GM21381 (cell line): ENCODE data around the gene AMZ1.
"Not testable (repeated sequence)": the region's sequence is repeated elsewhere in the genome, so short reads cannot be mapped to it uniquely, and the experiment has no call there.

Experiments
- ATAC-seq: cut with Tn5 transposase; IDR thresholded peaks from one replicate; pipeline ENCODE4 v1.9.1; 2021; ENCODE audit warnings: mild to moderate bottlenecking, moderate library complexity; ENCODE audit not compliant: unreplicated experiment

AMZ1 gene

GRCh38 chr7:2737771-2738540 lies 50.0 kb downstream of the AMZ1 start:
- no peak for ATAC-seq

- no peak for ATAC-seq
Measured at GRCh38 chr7:2738766-2739549, 51.0 kb downstream of the AMZ1 start.

GRCh38 chr7:2743523-2744185 lies 55.7 kb downstream of the AMZ1 start:
- ATAC-seq = not testable (repeated sequence)

- not testable (repeated sequence) for ATAC-seq
Measured at GRCh38 chr7:2748684-2749083, 60.7 kb downstream of the AMZ1 start.

- ATAC-seq = no peak
Measured at GRCh38 chr7:2750004-2750407, 62.0 kb downstream of the AMZ1 start.

GRCh38 chr7:2751086-2751485 lies 63.1 kb downstream of the AMZ1 start:
- no peak for ATAC-seq

- no peak for ATAC-seq
Measured at GRCh38 chr7:2753148-2753547, 65.1 kb downstream of the AMZ1 start.

GRCh38 chr7:2754086-2754485 lies 66.1 kb downstream of the AMZ1 start:
- ATAC-seq = no peak

- no peak for ATAC-seq
Measured at GRCh38 chr7:2754912-2755311, 66.9 kb downstream of the AMZ1 start.

GRCh38 chr7:2755531-2755930 lies 67.5 kb downstream of the AMZ1 start:
- no peak for ATAC-seq

- no peak for ATAC-seq
Measured at GRCh38 chr7:2757361-2757903, 69.4 kb downstream of the AMZ1 start.

- peak; percentile 67 for ATAC-seq
Measured at GRCh38 chr7:2757904-2758672, 70.1 kb downstream of the AMZ1 start.

GRCh38 chr7:2758673-2759616 lies 70.9 kb downstream of the AMZ1 start:
- peak; percentile 7 for ATAC-seq

- no peak for ATAC-seq
Measured at GRCh38 chr7:2759736-2760097, 71.7 kb downstream of the AMZ1 start.

- ATAC-seq = no peak
Measured at GRCh38 chr7:2760098-2760889, 72.3 kb downstream of the AMZ1 start.

- no peak for ATAC-seq
Measured at GRCh38 chr7:2761131-2761624, 73.2 kb downstream of the AMZ1 start.

- ATAC-seq = no peak
Measured at GRCh38 chr7:2761801-2762497, 73.9 kb downstream of the AMZ1 start.

GRCh38 chr7:2763597-2763996 lies 75.6 kb downstream of the AMZ1 start:
- no peak for ATAC-seq
